Measurements from ENCODE around the gene TEX48. TPM values are rescaled to one million over a fixed set of nuclear protein-coding genes. Genes with fewer than 3 reads are reported as not detected.

The TEX48 gene
- total and polyA plus RNA-seq, 2 donors (not counting 1 experiment from before 2014, with no cell fraction given) = not detected

GRCh38 chr9:114631166-114631565, 50.8 kb downstream of the TEX48 start:
- H3K79me2 ChIP-seq (ENCODE audit: control insufficient read depth, insufficient read depth, low read length) = no peaks in the 10 kb centered on the region
- H4K20me1 ChIP-seq (ENCODE audit: control insufficient read depth, extremely low read depth, insufficient read depth, low read length) = no peaks in the 10 kb centered on the region
- no peaks in the 10 kb centered on the region for H3K27me3 ChIP-seq (ENCODE audit: control insufficient read depth, insufficient read depth, low read length)
- no peaks in the 10 kb centered on the region for H3K9me3 ChIP-seq (ENCODE audit: control insufficient read depth, insufficient read depth, low read depth, low read length)
- no peak overlapping the region for H3K4me3 ChIP-seq (replicated peaks in 1 of 4; ENCODE audit: control extremely low read depth in 1 of 4, insufficient read depth in 1 of 4, low read depth in 3 of 4, low read length in 4 of 4)
- H2AFZ ChIP-seq (ENCODE audit: low read length) = no peak overlapping the region
- H3K9ac ChIP-seq (ENCODE audit: insufficient read depth, low read length) = no peak overlapping the region
- TF ChIP-seq EZH2 (IDR thresholded peaks at IDR 0.05; ENCODE audit: low read length, missing control alignments) = no peak
- TF ChIP-seq, protein P1, sequence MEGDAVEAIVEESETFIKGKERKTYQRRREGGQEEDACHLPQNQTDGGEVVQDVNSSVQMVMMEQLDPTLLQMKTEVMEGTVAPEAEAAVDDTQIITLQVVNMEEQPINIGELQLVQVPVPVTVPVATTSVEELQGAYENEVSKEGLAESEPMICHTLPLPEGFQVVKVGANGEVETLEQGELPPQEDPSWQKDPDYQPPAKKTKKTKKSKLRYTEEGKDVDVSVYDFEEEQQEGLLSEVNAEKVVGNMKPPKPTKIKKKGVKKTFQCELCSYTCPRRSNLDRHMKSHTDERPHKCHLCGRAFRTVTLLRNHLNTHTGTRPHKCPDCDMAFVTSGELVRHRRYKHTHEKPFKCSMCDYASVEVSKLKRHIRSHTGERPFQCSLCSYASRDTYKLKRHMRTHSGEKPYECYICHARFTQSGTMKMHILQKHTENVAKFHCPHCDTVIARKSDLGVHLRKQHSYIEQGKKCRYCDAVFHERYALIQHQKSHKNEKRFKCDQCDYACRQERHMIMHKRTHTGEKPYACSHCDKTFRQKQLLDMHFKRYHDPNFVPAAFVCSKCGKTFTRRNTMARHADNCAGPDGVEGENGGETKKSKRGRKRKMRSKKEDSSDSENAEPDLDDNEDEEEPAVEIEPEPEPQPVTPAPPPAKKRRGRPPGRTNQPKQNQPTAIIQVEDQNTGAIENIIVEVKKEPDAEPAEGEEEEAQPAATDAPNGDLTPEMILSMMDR (conservative IDR thresholded peaks at IDR 0.05 in 1 of 2, IDR thresholded peaks at IDR 0.05 in 1 of 2; ENCODE audit: low read depth in 1 of 2, low read length in 2 of 2) = no peak
- no peak overlapping the region for H3K4me2 ChIP-seq (ENCODE audit: extremely low read depth, insufficient read depth, low read length)
- H3K27ac ChIP-seq (ENCODE audit: insufficient read depth, low read length) = no peak overlapping the region
- no peaks in the 10 kb centered on the region for H3K36me3 ChIP-seq (ENCODE audit: control insufficient read depth, insufficient read depth, low read length)
- no peaks in the 10 kb centered on the region for H3K4me1 ChIP-seq (ENCODE audit: control insufficient read depth, extremely low read depth, insufficient read depth, low read length)
- no peak for DNase-seq (ENCODE audit: low read depth in 2 of 2)

GRCh38 chr9:114629563-114630090, 52.4 kb downstream of the TEX48 start:
- DNase-seq (ENCODE audit: low read depth in 2 of 2) = no peak
- Histone ChIP-seq H3K36me3 (ENCODE audit: control insufficient read depth, insufficient read depth, low read length) (no peaks in the 10 kb centered on the region), H3K9ac (ENCODE audit: insufficient read depth, low read length) (no peak overlapping the region), H3K9me3 (ENCODE audit: control insufficient read depth, insufficient read depth, low read depth, low read length) (no peaks in the 10 kb centered on the region), H3K79me2 (ENCODE audit: control insufficient read depth, insufficient read depth, low read length) (no peaks in the 10 kb centered on the region), H2AFZ (ENCODE audit: low read length) (no peak overlapping the region), H3K4me1 (ENCODE audit: control insufficient read depth, extremely low read depth, insufficient read depth, low read length) (no peaks in the 10 kb centered on the region), H4K20me1 (ENCODE audit: control insufficient read depth, extremely low read depth, insufficient read depth, low read length) (no peaks in the 10 kb centered on the region), H3K27me3 (ENCODE audit: control insufficient read depth, insufficient read depth, low read length) (no peaks in the 10 kb centered on the region), H3K4me2 (ENCODE audit: extremely low read depth, insufficient read depth, low read length) (no peak overlapping the region), H3K4me3 (replicated peaks in 1 of 4; ENCODE audit: control extremely low read depth in 1 of 4, insufficient read depth in 1 of 4, low read depth in 3 of 4, low read length in 4 of 4) (no peak overlapping the region), H3K27ac (ENCODE audit: insufficient read depth, low read length) (no peak overlapping the region)
- no peak for TF ChIP-seq EZH2 (IDR thresholded peaks at IDR 0.05; ENCODE audit: low read length, missing control alignments)
- TF ChIP-seq, protein P1 (conservative IDR thresholded peaks at IDR 0.05 in 1 of 2, IDR thresholded peaks at IDR 0.05 in 1 of 2; ENCODE audit: low read depth in 1 of 2, low read length in 2 of 2) = no peak

DNA sequence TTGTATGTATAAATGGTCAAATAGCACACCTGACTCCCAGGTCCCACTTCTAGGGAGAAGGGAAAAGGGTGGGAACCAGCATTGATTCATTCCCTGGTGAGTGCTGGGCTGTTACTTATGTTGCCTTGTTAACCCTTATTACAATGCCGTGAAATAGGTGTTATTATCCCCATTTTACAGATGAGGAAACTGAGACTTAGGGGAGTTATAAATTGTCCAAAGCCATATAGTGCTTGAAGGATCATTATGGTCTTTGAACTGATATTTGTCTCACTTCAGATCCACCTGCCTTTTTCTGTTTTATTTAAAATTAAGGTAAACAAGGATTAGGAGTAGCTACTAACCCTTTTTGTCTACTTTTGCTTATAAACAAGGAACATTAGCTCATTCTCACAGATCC, 54.4 kb downstream of the TEX48 start:
- no peak for DNase-seq (ENCODE audit: low read depth in 2 of 2)
- H2AFZ ChIP-seq (ENCODE audit: low read length) = no peak overlapping the region
- H3K27ac ChIP-seq (ENCODE audit: insufficient read depth, low read length) = no peak overlapping the region
- TF ChIP-seq EZH2 (IDR thresholded peaks at IDR 0.05; ENCODE audit: low read length, missing control alignments) = no peak
- TF ChIP-seq, protein P1 (conservative IDR thresholded peaks at IDR 0.05 in 1 of 2, IDR thresholded peaks at IDR 0.05 in 1 of 2; ENCODE audit: low read depth in 1 of 2, low read length in 2 of 2) = no peak
- no peak overlapping the region for H3K4me3 ChIP-seq (replicated peaks in 1 of 4; ENCODE audit: control extremely low read depth in 1 of 4, insufficient read depth in 1 of 4, low read depth in 3 of 4, low read length in 4 of 4)
- no peaks in the 10 kb centered on the region for H3K79me2 ChIP-seq (ENCODE audit: control insufficient read depth, insufficient read depth, low read length)
- no peak overlapping the region for H3K4me2 ChIP-seq (ENCODE audit: extremely low read depth, insufficient read depth, low read length)
- no peaks in the 10 kb centered on the region for H3K9me3 ChIP-seq (ENCODE audit: control insufficient read depth, insufficient read depth, low read depth, low read length)
- no peaks in the 10 kb centered on the region for H3K27me3 ChIP-seq (ENCODE audit: control insufficient read depth, insufficient read depth, low read length)
- H4K20me1 ChIP-seq (ENCODE audit: control insufficient read depth, extremely low read depth, insufficient read depth, low read length) = no peaks in the 10 kb centered on the region
- no peak overlapping the region for H3K9ac ChIP-seq (ENCODE audit: insufficient read depth, low read length)
- no peaks in the 10 kb centered on the region for H3K36me3 ChIP-seq (ENCODE audit: control insufficient read depth, insufficient read depth, low read length)
- no peaks in the 10 kb centered on the region for H3K4me1 ChIP-seq (ENCODE audit: control insufficient read depth, extremely low read depth, insufficient read depth, low read length)

Measured in fibroblast of lung (primary cell).